K562 (cell line): ENCODE results near the gene CCN2. TPM values are rescaled to one million over a fixed set of nuclear protein-coding genes. Genes with fewer than 3 reads are reported as not detected.

Experiments
- ATAC-seq: fragments of 200-7000 bp; cut with Tn5 transposase; 3 replicates; pipeline ENCODE4 v1.9.1; 2020; ENCODE audit warnings: moderate library complexity
- BruUV-seq: library from RNA; stranded (reverse); fragments of 400-500 nt; replicated peaks from 2 replicates; lab custom pipeline; 2021; lab: Mats Ljungman, UMichigan
- CTCF ChIA-PET: fragments of 300-600 bp; formaldehyde crosslinking; extraction: SDS; loops from one replicate; lab custom pipeline; 2021; ENCODE audit warnings: low intra/inter-chr PET ratio; lab: Yijun Ruan, JAX
- POLR2A ChIA-PET: fragments of 300-600, 350-650 bp; sonication (Branson Sonifier 250); formaldehyde crosslinking; extraction: SDS; loops from one replicate; lab custom pipeline; 2021; ENCODE audit warnings: antibody characterized with exemption, inconsistent platforms; lab: Yijun Ruan, JAX
- DNase-seq, 4 experiments: peaks; one replicate each; pipeline versions ENCODE4 v3.0.0 to v3.0.0-alpha.2; 2011 to 2018; ENCODE audit warnings: low spot score in 3 of 4, mixed read lengths in 3 of 4; ENCODE audit errors: extremely low read depth in 1 of 4
- FAIRE-seq: peaks from 2 replicates; lab custom pipeline; 2011; peaks lifted over from hg19 to GRCh38; lab: Jason Lieb, UNC
- H2AFZ ChIP-seq: 2 replicates; pipeline ENCODE4 v1.6.0; 2011; ENCODE audit warnings: low read depth, low read length, control low read depth, inconsistent platforms
- H3K27ac ChIP-seq: fragments of 200-600 bp; 3 replicates; pipeline ENCODE4 v1.8.0; 2011; ENCODE audit warnings: low read depth, mild to moderate bottlenecking, control low read depth, inconsistent platforms, low read length, moderate library complexity, mixed read lengths; ENCODE audit errors: extremely low read depth
- H3K27me3 ChIP-seq, 2 experiments: fragments of 300-600 bp in 1 of 2; 2 replicates in 1 of 2; 3 replicates in 1 of 2; pipeline versions ENCODE4 v1.6.0 to v1.8.0; 2011; ENCODE audit warnings: inconsistent platforms in 2 of 2, low read length in 2 of 2, mild to moderate bottlenecking in 1 of 2, mixed read lengths in 1 of 2, moderate library complexity in 1 of 2; ENCODE audit not compliant: control insufficient read depth in 2 of 2, insufficient read depth in 2 of 2
- H3K36me3 ChIP-seq: fragments of 300-600 bp; 3 replicates; pipeline ENCODE4 v1.8.0; 2011; ENCODE audit warnings: mild to moderate bottlenecking, low read length, inconsistent platforms; ENCODE audit not compliant: control insufficient read depth, insufficient read depth
- H3K4me1 ChIP-seq, 2 experiments: fragments of 200-600 bp in 1 of 2; replicated peaks in 1 of 2; 2 replicates in 1 of 2; 3 replicates in 1 of 2; pipeline versions ENCODE4 v1.5.1 to v1.8.0; 2011; ENCODE audit warnings: inconsistent platforms in 2 of 2, low read length in 2 of 2, mild to moderate bottlenecking in 1 of 2, mixed read lengths in 1 of 2, moderate library complexity in 1 of 2; ENCODE audit not compliant: control insufficient read depth in 2 of 2, insufficient read depth in 2 of 2
- H3K4me2 ChIP-seq: 2 replicates; pipeline ENCODE4 v1.6.1; 2011; ENCODE audit warnings: low read length, control low read depth, inconsistent platforms, mixed read lengths; ENCODE audit not compliant: insufficient read depth
- H3K4me3 ChIP-seq: fragments of 200-600 bp; sonication (generic), shearing (Covaris generic); 2 replicates; pipeline ENCODE4 v1.5.1; 2016; ENCODE audit warnings: control low read depth, inconsistent platforms
- H3K79me2 ChIP-seq: fragments of 200-600 bp; 3 replicates; pipeline ENCODE4 v1.8.0; 2011; ENCODE audit warnings: low read length, inconsistent platforms; ENCODE audit not compliant: control insufficient read depth, insufficient read depth
- H3K9ac ChIP-seq, 2 experiments: 2 replicates each; pipeline versions ENCODE4 v1.6.0 to v1.6.1; 2011; ENCODE audit warnings: low read depth in 2 of 2, low read length in 2 of 2, control low read depth in 1 of 2, inconsistent platforms in 1 of 2, mild to moderate bottlenecking in 1 of 2, mixed read lengths in 1 of 2; ENCODE audit not compliant: insufficient read depth in 1 of 2
- H3K9me1 ChIP-seq: one replicate; pipeline ENCODE4 v1.6.0; 2011; ENCODE audit warnings: inconsistent platforms, mild to moderate bottlenecking, low read length, moderate library complexity; ENCODE audit not compliant: control insufficient read depth, insufficient read depth
- H3K9me3 ChIP-seq: replicated peaks from 2 replicates; pipeline ENCODE4 v1.5.1; 2011; ENCODE audit warnings: low read depth, low read length, inconsistent platforms; ENCODE audit not compliant: control insufficient read depth, insufficient read depth
- H4K20me1 ChIP-seq: replicated peaks from 2 replicates; pipeline ENCODE4 v1.6.1; 2011; ENCODE audit warnings: low read length, inconsistent platforms, mixed read lengths; ENCODE audit not compliant: control insufficient read depth, insufficient read depth
- DMBX1 ChIP-seq: fragments of 250-450 bp; sonication (Bioruptor Pico); IDR thresholded peaks from 2 replicates; pipeline ENCODE4 v1.8.0; 2022; ENCODE audit warnings: inconsistent platforms, mild to moderate bottlenecking, moderate library complexity, borderline replicate concordance
- RAD21 ChIP-seq, 2 experiments: fragments of 250-450 bp in 1 of 2; fragments of 450-650 bp in 1 of 2; sonication (Bioruptor Pico) in 1 of 2; formaldehyde crosslinking in 1 of 2; IDR thresholded peaks in 1 of 2; conservative IDR thresholded peaks in 1 of 2; 2 replicates each; pipeline versions ENCODE4 v1.4.0 to v1.8.0; 2020 to 2022; ENCODE audit warnings: mild to moderate bottlenecking in 2 of 2, moderate library complexity in 1 of 2
- WGBS: fragments of 100-300 bp; shearing (Covaris generic); methylation state at CpG from one replicate; pipeline ENCODE4 v1.1.6; 2016; ENCODE audit warnings: low coverage, mixed read lengths; ENCODE audit not compliant: insufficient coverage; ENCODE audit errors: missing lambda C conversion rate; 5-methylcytosine and 5-hydroxymethylcytosine counted together
- in situ Hi-C: fragments of 300-500 bp; cut with MboI; formaldehyde crosslinking; loops from 4 replicates; pipeline ENCODE4 v1.15.0; 2018; ENCODE audit warnings: inconsistent platforms, mixed read lengths
- intact Hi-C: fragments of 100-400 bp; cut with micrococcal nuclease; formaldehyde crosslinking; loops from 2 replicates; pipeline ENCODE4 v1.14.2; 2022
- polyA plus RNA-seq, 8 experiments: library from polyadenylated mRNA; depleted of rRNA in 4 of 8; stranded (reverse) in 5 of 8; unstranded in 3 of 8; fragments of >200 nt; fragmentation: Nextera tagmentation in 2 of 8; fragmentation: Illumina TruSeq in 1 of 8; extraction: Ambion mirVana in 2 of 8; extraction: Trizol in 1 of 8; gene quantifications; 2 replicates each; pipeline versions ENCODE4 v1.2.1 to v1.2.3, GENCODE V29; 2011 to 2014; ENCODE audit warnings: inconsistent platforms in 1 of 8, missing spikeins in 1 of 8
- total RNA-seq, 7 experiments: library from RNA; depleted of rRNA in 6 of 7; stranded (reverse); fragments of >200 nt in 6 of 7; fragmentation: Illumina TruSeq in 2 of 7; extraction: Trizol in 2 of 7; gene quantifications; 2 replicates each; pipeline versions ENCODE4 v1.2.1 to v1.2.3, GENCODE V29; 2011 to 2021; ENCODE audit warnings: low replicate concordance in 1 of 7
- TF ChIP-seq, protein P1 (sequence below), 3 experiments: IDR thresholded peaks in 2 of 3; conservative IDR thresholded peaks in 1 of 3; 2 replicates each; pipeline ENCODE4 v1.5.1; 2011 to 2012; ENCODE audit warnings: low read length in 3 of 3, mild to moderate bottlenecking in 3 of 3, control low read depth in 2 of 3, improper control_type of control experiment in 1 of 3, inconsistent platforms in 1 of 3, low read depth in 1 of 3, mixed read lengths in 1 of 3, moderate library complexity in 1 of 3; ENCODE audit not compliant: insufficient read depth in 2 of 3
- TF ChIP-seq, protein P2 (sequence below): fragments of 200-800 bp; sonication (Bioruptor generic); IDR thresholded peaks from 2 replicates; pipeline ENCODE4 v1.6.1; 2016; ENCODE audit warnings: missing genetic modification characterization, missing compliant biosample characterization

CCN2 gene
- total and polyA plus RNA-seq, 9 of the 15 experiments (the other 6 are each of a cell fraction or from before 2014, with no cell fraction given): 0.40 TPM; not detected in 8

DNA sequence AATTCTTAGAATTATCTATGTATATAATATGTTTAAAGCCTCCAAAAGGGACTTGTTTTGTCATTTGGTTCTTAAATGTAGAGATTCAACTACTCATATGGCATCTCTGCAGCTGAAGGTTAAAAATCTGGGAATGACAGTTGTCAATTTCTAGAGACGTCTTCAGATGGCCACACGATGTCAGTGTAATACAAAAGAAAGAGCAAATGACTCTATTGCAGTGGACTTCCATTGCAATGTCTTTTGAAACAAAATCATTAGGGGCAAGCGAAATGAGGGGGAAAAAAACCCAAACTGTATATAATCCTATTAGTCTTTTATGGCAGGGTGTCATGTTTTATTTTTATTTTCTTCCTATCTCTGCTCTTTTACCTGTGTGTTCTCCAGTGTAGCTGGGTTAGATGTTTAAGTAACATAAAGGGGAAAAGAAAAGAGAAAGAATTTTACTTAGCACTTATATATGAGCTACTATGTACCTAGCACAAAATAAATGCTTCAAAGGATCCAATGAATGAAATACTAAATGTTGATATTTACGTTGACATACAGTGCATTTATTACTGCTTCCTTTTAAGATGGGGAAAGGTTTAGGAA, 26.2 kb downstream of the CCN2 start:
- no peak overlapping the region for H3K27ac ChIP-seq
- H3K4me2 ChIP-seq: no peak overlapping the region
- no peak overlapping the region for H3K4me3 ChIP-seq
- no peak overlapping the region for H2AFZ ChIP-seq
- no peaks in the 10 kb centered on the region for H3K36me3 ChIP-seq
- H3K27me3 ChIP-seq: no peaks in the 10 kb centered on the region
- no peaks in the 10 kb centered on the region for H4K20me1 ChIP-seq
- BruUV-seq: no TSS peak
- intact Hi-C loops: loop anchor here (5.0 to 10.0 kb wide), 3 partner anchors 352 to 1630 kb away; no protein-coding TSS in a partner anchor
- in situ Hi-C loops: loop anchor here (25.0 kb wide), 1 partner anchor 1637 kb away; no protein-coding TSS in a partner anchor
- no peaks in the 10 kb centered on the region for H3K9me3 ChIP-seq
- H3K4me1 ChIP-seq: no peaks in the 10 kb centered on the region
- ATAC-seq (peak; percentile 47; the same call in 1 of the 3 replicates), FAIRE-seq (no peak), DNase-seq (peak in 1 of 4 experiments; percentile 8)
- 0% methylated on average over 4 of the region's 4 CpGs for WGBS
- TF ChIP-seq DMBX1 (CRISPR knock-in tag) (no peak), RAD21 (CRISPR knock-in tag; conservative IDR thresholded peaks at IDR 0.05 in 1 of 2, IDR thresholded peaks at IDR 0.05 in 1 of 2) (peak; percentile 12 to 46; a peak in 2 of 4 replicates)
- TF ChIP-seq, protein P1, sequence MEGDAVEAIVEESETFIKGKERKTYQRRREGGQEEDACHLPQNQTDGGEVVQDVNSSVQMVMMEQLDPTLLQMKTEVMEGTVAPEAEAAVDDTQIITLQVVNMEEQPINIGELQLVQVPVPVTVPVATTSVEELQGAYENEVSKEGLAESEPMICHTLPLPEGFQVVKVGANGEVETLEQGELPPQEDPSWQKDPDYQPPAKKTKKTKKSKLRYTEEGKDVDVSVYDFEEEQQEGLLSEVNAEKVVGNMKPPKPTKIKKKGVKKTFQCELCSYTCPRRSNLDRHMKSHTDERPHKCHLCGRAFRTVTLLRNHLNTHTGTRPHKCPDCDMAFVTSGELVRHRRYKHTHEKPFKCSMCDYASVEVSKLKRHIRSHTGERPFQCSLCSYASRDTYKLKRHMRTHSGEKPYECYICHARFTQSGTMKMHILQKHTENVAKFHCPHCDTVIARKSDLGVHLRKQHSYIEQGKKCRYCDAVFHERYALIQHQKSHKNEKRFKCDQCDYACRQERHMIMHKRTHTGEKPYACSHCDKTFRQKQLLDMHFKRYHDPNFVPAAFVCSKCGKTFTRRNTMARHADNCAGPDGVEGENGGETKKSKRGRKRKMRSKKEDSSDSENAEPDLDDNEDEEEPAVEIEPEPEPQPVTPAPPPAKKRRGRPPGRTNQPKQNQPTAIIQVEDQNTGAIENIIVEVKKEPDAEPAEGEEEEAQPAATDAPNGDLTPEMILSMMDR (IDR thresholded peaks at IDR 0.05 in 2 of 3, conservative IDR thresholded peaks at IDR 0.05 in 1 of 3; ENCODE audit: insufficient read depth in 2 of 3, low read depth in 1 of 3, low read length in 3 of 3): peak; percentile 22 to 40 (median 25); a peak in 3 of 6 replicates
- TF ChIP-seq, protein P2, sequence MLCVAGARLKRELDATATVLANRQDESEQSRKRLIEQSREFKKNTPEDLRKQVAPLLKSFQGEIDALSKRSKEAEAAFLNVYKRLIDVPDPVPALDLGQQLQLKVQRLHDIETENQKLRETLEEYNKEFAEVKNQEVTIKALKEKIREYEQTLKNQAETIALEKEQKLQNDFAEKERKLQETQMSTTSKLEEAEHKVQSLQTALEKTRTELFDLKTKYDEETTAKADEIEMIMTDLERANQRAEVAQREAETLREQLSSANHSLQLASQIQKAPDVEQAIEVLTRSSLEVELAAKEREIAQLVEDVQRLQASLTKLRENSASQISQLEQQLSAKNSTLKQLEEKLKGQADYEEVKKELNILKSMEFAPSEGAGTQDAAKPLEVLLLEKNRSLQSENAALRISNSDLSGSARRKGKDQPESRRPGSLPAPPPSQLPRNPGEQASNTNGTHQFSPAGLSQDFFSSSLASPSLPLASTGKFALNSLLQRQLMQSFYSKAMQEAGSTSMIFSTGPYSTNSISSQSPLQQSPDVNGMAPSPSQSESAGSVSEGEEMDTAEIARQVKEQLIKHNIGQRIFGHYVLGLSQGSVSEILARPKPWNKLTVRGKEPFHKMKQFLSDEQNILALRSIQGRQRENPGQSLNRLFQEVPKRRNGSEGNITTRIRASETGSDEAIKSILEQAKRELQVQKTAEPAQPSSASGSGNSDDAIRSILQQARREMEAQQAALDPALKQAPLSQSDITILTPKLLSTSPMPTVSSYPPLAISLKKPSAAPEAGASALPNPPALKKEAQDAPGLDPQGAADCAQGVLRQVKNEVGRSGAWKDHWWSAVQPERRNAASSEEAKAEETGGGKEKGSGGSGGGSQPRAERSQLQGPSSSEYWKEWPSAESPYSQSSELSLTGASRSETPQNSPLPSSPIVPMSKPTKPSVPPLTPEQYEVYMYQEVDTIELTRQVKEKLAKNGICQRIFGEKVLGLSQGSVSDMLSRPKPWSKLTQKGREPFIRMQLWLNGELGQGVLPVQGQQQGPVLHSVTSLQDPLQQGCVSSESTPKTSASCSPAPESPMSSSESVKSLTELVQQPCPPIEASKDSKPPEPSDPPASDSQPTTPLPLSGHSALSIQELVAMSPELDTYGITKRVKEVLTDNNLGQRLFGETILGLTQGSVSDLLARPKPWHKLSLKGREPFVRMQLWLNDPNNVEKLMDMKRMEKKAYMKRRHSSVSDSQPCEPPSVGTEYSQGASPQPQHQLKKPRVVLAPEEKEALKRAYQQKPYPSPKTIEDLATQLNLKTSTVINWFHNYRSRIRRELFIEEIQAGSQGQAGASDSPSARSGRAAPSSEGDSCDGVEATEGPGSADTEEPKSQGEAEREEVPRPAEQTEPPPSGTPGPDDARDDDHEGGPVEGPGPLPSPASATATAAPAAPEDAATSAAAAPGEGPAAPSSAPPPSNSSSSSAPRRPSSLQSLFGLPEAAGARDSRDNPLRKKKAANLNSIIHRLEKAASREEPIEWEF (CRISPR knock-in tag): no peak
- no peaks in the 10 kb centered on the region for H3K9me1 ChIP-seq
- POLR2A ChIA-PET: no interaction called here
- H3K9ac ChIP-seq: no peak overlapping the region
- H3K79me2 ChIP-seq: no peaks in the 10 kb centered on the region
- CTCF ChIA-PET: interaction anchor here (0.7 to 1.9 kb wide), 4 partner anchors 96 to 373 kb away, joined by 3 to 9 read pairs (median 4); no protein-coding TSS in a partner anchor
